ENCODE results near the gene FLNC.
A peak's percentile ranks its signal among the peaks of the same experiment; 100 is the strongest.

Gene FLNC

GRCh38 chr7:128831178-128831993 lies 1.2 kb downstream of the FLNC start:
- peak; percentile 96 for DNase-seq (ENCODE audit: low spot score)

- peak; percentile 87 for DNase-seq (ENCODE audit: low spot score)
Measured at GRCh38 chr7:128831994-128832879, 2.0 kb downstream of the FLNC start.

GRCh38 chr7:128832880-128833147 lies 2.6 kb downstream of the FLNC start:
- DNase-seq (ENCODE audit: low spot score): no peak

DNA sequence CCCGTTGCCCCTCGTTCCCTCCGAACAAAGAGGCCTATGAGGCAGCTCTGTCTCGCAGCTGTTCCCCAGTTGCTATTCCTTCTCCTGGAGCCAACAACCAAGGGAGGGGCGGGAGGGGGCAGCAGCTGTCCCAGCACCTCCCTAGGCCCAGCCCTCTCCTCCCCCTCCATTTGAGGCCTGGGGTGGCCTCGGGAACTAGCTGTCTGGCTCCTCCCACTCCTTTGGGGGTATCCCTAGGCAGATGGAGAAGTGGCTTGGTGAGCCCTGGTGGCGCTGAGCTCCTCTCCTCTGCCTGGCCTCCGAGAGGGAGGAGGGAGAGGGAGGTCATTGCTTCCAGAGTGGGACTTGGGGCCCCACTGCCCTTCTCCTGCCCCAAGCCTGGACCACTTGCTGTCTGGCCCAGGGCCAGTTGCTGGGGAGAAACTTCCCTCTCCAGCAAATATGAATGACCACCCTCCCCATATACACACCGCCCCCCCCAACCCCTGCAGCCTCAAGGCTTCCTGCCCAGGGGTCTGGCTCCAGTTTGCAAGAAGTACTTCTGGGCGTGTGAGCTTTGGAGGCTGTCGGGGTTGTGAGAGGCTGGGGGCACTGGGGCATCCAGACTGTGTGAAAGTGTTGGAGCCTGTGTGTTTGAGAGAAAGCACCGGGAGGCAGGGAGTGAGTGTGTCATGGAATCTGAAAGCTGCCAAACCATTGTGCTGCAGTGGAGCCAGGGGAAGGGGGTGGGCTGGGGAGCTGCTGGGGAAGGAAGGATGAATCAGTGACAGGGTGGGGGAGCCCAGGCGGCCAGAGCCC lies 3.1 kb downstream of the FLNC start:
- DNase-seq (ENCODE audit: low spot score): peak; percentile 86

GRCh38 chr7:128833946-128834325 lies 3.7 kb downstream of the FLNC start:
- DNase-seq (ENCODE audit: low spot score): no peak

DNA sequence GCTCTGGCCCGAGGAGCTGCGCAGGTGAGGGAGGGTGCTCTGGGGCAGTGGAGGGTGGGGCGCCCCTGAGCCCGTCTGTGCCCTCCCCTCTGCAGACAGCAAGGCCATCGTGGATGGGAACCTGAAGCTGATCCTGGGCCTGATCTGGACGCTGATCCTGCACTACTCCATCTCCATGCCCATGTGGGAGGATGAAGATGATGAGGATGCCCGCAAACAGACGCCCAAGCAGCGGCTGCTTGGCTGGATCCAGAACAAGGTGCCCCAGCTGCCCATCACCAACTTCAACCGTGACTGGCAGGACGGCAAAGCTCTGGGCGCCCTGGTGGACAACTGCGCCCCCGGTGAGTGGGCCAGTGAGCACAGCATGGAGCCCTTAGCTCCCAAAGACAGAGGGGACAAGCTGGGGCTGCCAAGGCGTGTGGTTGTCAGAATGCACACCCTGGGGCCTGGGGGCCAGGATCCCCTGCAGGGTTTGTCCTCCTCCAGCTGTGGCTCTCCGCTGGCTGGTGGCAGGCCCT lies 5.1 kb downstream of the FLNC start:
- no peak for DNase-seq (ENCODE audit: low spot score)

GRCh38 chr7:128835790-128836641 lies 5.8 kb downstream of the FLNC start:
- DNase-seq (ENCODE audit: low spot score): no peak

GRCh38 chr7:128836729-128837348 lies 6.6 kb downstream of the FLNC start:
- DNase-seq (ENCODE audit: low spot score): no peak

GRCh38 chr7:128837521-128837921 lies 7.3 kb downstream of the FLNC start:
- no peak for DNase-seq (ENCODE audit: low spot score)

DNA sequence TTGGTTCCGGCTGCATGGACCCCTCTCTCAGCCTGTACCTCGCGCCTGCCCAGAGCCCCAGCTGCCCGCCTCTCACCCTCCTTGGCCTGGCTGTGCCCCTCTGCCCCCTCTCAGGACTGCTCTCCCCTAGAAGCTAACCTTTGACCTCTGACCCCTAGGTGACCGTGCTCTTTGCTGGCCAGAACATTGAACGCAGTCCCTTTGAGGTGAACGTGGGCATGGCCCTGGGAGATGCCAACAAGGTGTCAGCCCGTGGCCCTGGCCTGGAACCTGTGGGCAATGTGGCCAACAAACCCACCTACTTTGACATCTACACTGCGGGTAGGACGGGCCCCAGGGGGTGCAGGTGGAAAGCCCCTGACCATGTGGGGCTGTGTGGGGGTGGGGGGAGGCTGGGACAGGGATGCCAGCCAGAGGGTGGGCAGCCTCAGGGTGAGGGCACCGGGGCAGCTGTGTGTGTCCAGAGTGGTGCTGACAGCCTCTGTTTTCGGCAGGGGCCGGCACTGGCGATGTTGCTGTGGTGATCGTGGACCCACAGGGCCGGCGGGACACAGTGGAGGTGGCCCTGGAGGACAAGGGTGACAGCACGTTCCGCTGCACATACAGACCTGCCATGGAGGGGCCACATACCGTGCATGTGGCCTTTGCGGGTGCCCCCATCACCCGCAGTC lies 8.0 kb downstream of the FLNC start:
- DNase-seq (ENCODE audit: low spot score): no peak

GRCh38 chr7:128838981-128839731 lies 8.9 kb downstream of the FLNC start:
- DNase-seq (ENCODE audit: low spot score): no peak

- DNase-seq (ENCODE audit: low spot score): no peak
Measured at GRCh38 chr7:128839751-128840177, 9.6 kb downstream of the FLNC start.

DNA sequence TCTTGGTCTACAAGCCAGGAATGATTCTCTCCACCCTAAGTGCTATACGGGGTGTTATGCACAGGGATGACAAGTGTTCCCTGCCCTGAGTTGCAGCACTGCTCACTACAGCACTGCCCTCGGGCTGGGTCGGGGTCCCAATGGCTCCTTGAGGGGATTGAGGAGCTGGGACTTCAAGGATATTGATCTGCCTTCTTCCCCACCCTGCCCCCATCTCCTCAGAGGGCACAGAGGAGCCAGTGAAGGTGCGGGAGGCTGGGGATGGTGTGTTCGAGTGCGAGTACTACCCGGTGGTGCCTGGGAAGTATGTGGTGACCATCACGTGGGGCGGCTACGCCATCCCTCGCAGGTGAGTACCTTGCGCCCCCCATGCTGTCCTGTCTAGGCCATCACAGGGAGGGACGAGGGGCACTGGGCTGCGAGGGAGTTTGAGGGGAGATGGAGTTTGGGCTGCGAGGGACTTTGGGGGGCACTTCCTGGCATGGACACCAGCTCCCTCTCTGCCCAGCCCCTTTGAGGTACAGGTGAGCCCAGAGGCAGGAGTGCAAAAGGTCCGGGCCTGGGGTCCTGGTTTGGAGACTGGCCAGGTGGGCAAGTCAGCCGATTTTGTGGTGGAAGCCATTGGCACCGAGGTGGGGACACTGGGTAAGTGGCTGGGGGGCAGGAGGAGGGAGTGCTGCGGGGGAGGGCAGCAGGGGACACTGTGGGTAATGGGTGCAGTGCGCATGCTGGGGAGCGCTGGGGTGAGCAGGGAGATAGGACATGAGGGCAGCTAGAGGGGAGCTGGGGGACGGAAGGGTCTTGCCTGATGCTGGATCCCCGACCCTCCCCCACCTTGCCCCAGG lies 10.3 kb downstream of the FLNC start:
- no peak for DNase-seq (ENCODE audit: low spot score)

DNA sequence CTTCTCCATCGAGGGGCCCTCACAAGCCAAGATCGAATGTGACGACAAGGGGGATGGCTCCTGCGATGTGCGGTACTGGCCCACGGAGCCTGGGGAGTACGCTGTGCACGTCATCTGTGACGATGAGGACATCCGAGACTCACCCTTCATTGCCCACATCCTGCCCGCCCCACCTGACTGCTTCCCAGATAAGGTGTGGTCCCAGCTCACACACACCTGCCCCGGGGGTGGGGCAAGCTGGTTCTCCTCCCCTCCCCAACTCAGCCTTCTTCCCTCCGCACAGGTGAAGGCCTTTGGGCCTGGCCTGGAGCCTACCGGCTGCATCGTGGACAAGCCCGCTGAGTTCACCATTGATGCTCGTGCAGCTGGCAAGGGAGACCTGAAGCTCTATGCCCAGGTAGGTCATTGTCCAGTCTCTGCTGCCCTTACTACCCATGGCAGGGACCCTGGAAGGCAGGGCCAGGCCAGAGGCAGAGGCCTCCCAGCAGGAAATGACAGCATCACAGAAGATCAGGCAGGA lies 11.0 kb downstream of the FLNC start:
- DNase-seq (ENCODE audit: low spot score): no peak

- DNase-seq (ENCODE audit: low spot score): peak; percentile 44
Measured at GRCh38 chr7:128841921-128842673, 11.9 kb downstream of the FLNC start.

DNA sequence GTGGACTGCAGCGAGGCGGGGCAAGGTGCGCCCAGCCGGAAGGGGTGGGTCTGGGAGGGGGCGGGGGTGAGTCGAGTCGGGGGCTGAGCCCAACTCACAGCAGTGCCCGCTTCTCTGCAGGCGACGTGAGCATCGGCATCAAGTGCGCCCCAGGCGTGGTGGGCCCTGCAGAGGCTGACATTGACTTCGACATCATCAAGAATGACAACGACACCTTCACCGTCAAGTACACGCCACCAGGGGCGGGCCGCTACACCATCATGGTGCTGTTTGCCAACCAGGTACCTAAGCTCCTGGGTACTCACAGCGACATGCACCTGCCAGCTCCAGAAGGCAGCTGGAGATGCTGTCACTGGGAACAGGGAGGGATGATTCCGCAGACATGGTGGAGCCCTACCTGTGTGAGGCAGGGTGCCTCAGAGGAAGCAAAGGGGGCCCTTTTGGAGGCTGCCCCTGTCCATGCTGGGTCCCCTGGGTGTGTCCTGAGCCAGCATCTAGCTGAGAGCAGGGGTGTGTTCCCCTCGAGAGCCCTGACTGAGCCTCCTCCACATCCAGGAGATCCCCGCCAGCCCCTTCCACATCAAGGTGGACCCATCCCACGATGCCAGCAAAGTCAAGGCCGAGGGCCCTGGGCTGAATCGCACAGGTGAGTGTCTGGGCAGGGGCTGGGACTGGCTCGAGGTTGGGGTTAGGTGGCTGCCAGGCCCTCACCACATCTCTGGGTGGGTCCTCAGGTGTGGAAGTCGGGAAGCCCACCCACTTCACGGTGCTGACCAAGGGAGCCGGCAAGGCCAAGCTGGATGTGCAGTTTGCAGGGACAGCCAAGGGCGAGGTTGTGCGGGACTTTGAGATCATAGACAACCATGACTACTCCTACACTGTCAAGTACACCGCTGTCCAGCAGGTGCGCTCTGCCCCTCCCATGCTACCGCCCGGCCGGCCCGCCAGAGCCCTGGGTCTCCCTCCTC lies 12.8 kb downstream of the FLNC start:
- no peak for DNase-seq (ENCODE audit: low spot score)
